ENCODE measurements around the gene ZBTB7A.

The ZBTB7A gene

DNA sequence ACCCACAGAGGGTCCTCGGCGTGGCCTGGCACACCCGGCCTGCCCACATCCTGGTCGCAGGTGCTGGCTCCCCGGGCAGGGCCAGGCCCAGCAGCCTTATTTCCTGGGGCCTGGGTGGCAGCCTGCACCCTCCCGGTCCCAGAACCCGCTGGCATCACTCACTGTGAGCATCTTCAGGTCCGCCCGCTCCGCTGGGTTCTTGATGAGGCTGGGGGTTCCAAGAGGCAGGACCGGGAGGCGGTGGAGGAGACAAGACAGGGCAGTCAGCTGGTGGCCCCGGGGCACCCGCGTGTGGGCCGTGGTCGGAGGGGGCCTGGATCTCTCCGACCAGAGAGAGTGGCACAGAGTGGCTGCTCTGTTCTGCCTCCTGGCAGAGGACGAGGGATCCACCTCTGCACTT is 27.6 kb upstream of the ZBTB7A start:
- DNase-seq (ENCODE audit: low spot score) = no peak

GRCh38 chr19:4093643-4094175 is 27.0 kb upstream of the ZBTB7A start:
- no peak for DNase-seq (ENCODE audit: low spot score)

GRCh38 chr19:4090356-4091220 is 23.9 kb upstream of the ZBTB7A start:
- peak; percentile 57 for DNase-seq (ENCODE audit: low spot score)

DNA sequence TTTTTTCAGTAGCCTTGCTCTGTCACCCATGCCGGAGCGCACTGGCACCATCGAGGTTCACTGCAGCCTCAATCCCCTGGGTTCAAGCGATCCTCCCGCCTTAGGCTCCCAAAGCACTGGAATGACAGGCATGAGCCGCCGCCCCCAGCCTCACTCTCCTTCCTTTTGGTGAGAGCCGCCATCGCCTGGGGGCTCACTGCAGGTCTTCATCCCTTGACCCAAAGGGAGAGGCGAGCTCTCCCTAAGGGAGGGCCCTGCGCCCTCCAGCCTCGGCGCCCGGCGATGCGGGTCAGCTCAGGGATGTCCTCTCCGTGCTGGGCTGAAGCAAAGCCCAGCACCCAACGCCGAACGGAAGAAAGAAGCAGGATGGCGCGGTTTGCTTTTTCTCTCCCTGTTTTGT is 23.2 kb upstream of the ZBTB7A start:
- DNase-seq (ENCODE audit: low spot score) = peak; percentile 29

DNA sequence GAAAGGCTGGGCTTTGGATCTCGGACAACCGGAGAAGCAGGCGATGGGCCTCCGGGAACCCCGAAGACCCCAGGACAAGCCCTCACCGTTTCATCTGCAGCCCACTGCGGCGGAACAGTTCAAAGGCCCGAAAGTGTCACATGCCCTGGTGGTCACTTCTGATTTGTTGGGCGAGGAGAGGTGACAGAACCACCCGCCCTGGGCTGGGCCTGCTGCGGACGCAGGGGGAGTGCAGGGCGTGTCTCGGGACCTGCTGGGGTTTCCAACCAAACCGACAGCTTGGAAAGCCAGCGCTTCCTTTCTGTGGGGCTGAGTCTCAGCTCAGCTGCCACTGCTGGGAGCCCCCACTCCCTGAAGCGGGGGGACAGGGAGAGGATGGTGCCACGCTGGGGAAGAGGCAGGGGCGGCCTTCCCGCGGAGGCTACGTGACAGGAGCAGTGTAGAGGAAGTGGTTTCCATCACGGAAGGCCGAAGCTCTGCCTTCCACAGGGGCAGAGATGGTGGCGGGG is 22.8 kb upstream of the ZBTB7A start:
- DNase-seq (ENCODE audit: low spot score) = peak; percentile 84

DNA sequence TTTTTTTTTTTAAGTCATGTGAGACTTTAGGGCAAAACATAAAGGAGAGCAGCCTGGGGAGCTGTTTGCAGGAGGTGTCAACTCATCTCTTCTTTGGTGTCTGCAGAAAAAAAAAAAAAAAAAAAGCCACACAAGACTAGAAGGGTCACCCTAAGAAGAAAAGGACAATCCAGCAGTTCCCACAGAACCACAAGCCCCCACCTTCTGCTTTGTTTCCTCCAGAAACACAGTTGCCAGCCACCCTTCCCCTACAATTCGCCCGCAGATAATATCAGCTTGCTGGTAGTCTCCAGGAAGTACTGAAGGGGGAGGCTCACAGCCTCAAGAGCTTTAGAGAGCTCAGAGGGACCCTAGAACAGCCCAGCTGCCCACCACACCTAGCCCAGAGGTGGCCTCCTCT is 22.3 kb upstream of the ZBTB7A start:
- DNase-seq (ENCODE audit: low spot score) = peak; percentile 66

DNA sequence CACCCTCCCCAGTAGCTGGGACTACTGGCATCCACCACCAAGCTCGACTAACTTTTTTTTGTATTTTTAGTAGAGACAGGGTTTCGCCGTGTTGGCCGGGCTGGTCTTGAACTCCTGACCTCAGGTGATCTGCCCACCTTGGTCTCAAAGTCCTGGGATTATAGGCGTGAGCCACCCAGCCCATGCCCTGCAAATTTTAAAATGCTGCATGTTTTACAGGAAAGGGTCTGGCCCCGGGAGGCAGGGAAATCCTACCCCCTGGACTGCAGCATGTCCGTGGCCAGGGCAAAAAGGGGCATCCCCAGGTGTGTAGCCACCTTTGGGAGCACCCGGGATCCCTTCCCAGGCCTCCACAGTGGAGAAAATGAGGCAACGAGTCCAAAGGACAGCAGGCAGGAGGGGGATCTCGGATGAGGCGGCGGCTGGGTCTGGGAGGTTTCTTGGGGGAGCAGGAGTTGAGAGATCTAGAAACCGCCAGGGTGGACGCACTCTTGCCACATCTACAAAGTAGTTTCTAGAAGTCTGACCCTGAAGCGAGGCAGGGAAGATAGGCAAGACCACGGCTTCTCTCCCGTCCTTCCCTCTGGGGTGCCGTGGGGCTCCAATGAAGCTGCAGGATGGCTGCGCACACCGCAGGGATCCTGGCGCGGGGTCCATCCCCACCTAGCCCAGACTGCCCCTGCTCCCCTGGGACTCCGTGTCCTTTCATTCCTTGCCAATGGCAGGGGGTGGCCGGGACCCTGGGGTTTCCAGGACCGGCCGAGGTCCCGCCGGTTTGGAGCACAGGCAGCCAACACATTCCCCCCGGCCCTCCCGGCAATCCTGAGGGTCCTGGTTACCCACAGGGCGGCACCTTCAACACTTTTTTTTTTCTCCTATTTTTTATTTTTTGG is 21.3 kb upstream of the ZBTB7A start:
- DNase-seq (ENCODE audit: low spot score) = no peak

- DNase-seq (ENCODE audit: low spot score) = no peak
Observed at GRCh38 chr19:4086411-4086867, 19.7 kb upstream of the ZBTB7A start.

- no peak for DNase-seq (ENCODE audit: low spot score)
Observed at GRCh38 chr19:4084547-4084877, 17.8 kb upstream of the ZBTB7A start.

DNA sequence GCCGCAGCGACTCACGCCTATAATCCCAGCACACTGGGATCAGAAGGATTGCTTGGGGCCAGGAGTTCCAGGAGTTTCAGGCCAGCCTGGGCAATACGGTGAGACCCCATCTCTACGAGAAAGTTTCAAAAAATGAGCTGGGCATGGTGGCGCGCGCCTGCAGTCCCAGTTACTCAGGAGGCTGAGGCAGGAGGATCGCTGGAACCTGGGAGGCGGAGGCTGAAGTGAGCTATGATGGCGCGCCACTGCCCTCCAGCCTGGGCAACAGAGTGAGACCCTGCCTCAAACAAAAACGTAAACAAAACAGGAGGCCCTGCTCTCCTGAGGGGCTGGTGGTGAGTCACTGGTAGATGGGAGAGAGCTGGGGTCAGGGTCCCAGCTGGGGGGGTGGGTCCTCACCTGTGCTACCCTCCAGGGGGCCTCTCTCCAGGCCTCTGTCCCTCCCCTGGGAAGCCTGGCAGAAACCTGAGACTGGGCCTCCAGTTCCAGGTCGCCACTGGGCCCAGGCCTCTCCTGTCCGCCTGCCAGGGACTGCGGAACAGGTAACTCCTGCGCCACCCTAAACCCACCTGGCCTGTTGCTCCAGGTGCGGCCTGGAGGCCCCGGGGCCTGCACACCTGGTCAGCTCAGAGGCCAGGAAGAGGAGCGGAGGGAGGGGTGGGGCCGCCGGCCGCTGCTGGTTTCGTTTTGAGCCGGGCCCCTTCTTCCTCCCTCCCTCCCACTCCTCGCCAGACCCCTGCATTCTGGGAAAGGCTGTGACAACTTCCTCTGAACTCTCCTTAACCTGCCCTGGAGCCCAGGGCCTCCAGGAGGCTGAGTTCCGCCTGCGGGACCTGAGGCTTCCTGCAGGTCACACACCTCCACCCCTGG is 17.2 kb upstream of the ZBTB7A start:
- no peak for DNase-seq (ENCODE audit: low spot score)

DNA sequence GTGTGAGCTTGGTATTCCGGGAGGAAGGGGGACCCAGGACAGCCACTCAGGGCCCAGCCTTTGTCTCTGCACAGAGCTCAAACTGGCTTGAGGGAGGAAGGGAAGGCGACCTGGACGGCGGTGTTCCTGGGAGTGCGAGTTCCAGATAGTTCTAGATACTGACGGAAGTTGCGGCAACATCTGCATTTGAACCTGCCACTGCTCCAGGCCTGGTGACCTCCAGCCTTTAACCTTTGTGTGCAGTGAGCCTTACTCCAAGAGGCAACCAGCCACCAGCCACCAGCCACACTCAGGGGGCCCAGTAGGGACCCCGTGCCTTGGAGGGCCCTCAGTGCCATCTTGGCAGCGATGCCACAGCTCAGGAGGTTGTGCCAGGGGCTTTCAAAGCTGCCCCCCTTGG is 15.5 kb upstream of the ZBTB7A start:
- no peak for DNase-seq (ENCODE audit: low spot score)

GRCh38 chr19:4081441-4082129 is 14.9 kb upstream of the ZBTB7A start:
- no peak for DNase-seq (ENCODE audit: low spot score)

DNA sequence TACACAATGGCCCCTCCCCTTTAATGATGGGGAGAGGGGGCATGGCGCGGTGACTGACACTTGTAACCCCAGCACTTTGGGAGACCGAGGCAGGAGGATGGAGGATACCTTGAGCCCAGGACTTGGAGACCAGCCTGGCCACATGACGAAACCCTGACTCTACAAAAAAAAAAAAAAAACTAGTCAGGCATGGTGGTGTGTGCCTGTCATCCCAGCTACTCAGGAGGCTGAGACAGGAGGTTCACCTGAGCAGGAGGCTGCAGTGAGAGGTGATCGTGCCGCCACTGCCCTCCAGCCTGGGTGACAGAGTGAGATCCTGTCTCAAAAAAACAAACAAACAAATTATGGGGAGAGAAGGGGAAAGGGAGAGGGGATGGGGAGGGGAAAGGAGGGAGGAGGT is 13.8 kb upstream of the ZBTB7A start:
- DNase-seq (ENCODE audit: low spot score) = no peak

DNA sequence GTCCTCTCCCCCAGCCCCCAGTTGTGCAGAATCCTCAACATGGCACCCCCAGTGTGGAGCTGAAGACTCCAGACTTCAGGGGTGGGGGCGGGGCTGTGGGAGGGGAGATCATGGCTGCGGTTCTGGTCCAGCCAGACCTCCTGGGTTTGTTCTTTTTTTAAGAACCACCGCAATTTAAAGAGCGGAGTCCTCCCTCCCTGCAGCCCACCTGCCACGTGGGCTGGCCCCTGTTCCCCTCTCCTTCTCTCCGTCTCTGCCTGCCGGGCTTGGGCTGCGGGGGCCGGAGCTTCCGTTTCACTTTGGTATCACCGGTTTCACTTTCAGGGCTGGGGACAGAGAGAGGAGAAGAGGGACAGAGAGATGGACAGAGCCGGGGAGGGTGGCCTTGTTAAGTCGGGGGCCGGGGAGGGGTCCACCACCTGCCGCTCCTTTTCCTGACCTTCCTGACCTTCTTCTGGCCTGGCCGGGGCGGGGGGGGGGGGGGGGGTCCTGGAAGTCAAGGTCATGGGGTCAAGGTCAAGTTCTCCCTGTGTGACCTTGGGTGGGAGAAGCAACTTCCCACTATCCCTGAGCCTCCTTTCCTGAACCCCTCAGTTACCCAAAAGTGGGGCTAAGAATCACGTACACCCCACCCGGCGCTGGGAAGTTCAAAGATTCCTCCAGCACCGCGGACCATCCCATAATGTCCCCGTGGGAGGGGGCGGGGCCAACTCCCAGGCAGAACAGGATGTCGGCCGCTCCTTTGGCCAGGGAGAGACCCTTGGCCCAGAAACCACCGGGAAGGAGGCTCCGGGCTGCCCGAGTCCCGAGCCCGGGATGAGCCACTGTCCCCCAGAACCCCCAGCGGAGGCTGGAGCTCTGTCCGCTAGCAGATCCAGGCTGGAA is 11.3 kb upstream of the ZBTB7A start:
- DNase-seq (ENCODE audit: low spot score) = no peak

DNA sequence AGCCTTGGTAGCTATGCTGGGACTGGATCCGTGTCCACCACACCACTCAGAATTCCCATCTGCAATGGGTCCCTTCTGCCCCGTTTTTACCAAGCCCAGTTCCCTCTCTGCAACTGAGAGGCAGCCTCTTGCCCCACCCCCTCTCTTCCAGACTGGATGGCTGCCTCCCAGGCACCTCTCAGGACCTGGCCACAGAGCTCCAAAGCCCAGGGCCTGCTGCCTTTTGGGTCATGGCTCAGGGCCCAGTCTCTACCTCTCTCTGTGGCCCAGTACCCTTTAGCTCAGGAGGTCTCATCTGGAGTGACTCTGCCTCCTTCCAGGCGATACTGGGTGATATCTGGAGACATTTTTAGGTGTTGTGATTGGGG is 10.3 kb upstream of the ZBTB7A start:
- DNase-seq (ENCODE audit: low spot score) = no peak

DNA sequence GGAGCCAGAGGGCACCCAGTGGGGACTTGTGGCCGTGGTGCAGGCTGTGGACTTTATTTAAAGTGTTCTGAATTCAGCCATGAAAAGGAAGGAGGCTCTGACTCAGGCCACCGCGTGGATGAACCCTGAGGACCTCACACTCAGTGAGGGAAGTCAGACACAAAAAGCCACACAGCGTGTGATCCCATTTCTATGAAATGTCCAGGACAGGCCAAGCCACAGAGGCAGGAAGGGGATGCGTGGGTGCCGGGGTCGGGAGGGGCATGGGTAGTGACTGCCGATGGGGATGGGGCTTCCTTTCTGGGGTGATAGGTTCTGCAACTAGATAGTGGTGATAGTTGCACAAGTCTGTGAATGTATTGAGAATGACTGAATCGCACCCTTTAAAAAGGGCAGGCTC is 8.7 kb upstream of the ZBTB7A start:
- DNase-seq (ENCODE audit: low spot score) = no peak

GRCh38 chr19:4071610-4072009 is 4.9 kb upstream of the ZBTB7A start:
- no peak for DNase-seq (ENCODE audit: low spot score)

DNA sequence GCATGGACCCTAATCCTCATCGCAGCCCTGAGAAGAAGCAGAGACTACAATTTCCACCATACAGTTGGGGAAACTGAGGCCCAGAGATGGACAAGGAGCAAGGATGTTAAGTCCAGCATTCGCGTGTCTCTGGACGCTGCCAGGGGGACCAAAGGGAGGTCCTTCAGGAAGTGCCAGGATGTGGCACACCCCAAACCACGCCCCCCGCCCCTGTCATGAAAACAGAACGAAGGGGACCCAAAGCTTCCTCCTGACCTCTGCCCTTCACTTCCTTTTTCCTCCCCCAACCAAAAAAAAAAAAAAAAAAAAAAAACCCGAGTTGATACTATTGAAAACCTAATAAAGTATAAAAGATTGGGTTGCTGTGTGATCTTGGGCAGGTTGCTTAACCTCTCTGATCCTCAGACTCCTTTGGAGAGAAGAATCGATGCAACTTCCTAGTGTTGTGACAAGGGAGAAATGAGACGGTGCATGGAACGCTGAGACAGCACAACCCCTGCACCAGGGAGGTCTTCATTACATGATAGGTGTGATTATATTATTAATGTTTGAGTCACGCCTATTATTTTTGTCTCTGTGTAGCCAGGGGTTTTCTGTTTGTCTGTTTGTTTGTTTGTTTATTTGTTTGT is 2.7 kb upstream of the ZBTB7A start:
- no peak for DNase-seq (ENCODE audit: low spot score)

DNA sequence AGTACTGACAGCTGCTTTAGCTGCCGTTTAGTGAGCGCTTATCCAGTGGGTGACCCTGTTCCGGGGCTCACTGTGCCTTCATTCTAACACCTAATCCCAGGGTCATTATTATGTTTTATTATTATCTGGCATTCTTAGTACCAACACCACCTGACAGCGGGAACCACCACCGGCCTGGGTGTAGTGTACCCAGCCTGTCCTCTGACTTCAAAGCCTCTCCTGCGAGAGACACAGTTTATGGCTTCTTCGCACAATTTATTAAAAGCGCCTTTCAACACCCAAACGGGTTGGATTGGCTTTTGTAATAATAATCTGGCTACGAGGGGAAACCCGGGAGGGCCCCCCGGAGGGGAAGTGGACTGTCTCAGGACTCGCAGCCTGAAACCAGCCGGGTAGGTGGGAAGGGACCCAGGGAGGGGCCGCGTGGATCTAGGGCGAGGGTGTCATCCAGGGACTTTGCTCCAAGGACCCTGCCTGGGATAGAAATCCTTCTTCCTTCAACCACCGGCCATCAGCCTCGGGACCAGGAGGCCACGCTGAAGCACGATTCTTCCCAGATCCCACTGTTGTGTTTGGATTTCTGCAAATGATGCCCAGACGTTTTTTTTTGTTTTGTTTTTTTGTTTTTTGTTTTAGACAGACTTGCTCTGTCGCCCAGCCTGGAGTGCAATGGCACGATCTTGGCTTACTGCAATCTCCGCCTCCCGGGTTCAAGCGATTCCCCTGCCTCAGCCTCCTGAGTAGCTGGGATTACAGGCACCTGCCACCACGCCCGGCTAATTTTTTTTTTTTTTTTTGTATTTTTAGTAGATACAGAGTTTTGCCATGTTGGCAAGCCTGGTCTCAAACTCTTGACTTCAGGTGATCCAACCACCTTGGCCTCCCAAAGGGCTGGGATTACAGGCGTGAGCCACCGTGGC is 1.6 kb upstream of the ZBTB7A start:
- no peak for DNase-seq (ENCODE audit: low spot score)

All from SW480 (cell line).